Measurements from ENCODE around the gene ZNF496. TPM values are rescaled to one million over a fixed set of nuclear protein-coding genes. Genes with fewer than 3 reads are reported as not detected.

Gene ZNF496
- total and polyA plus RNA-seq, 4 experiments from 2014 or later, result 1.4 to 12.4 (median 7.0) TPM

- no peaks in the 10 kb centered on the region for H3K9me3 ChIP-seq (ENCODE audit: control insufficient read depth in 1 of 2, low read length in 2 of 2)
- peaks cover 16% of the 10 kb centered on the region for H3K4me1 ChIP-seq (ENCODE audit: insufficient read depth, low read length)
- ChIA-PET POLR2A (ENCODE audit: partially characterized antibody) (no interaction called here), CTCF (ENCODE audit: partially characterized antibody) (interaction anchor here (2.5 kb wide), 1 partner anchor 45 kb away, joined by 9 read pairs; no protein-coding TSS in a partner anchor)
- Mint-ChIP-seq H3K27me3 (no peaks in the 10 kb centered on the region), H3K27ac (no peak overlapping the region), H3K9me3 (no peaks in the 10 kb centered on the region), H3K4me1 (peaks cover 1 to 15% (median 11%) of the 10 kb centered on the region in 4 donors), H3K4me3 (no peak overlapping the region), H3K36me3 (peaks cover 11% of the 10 kb centered on the region in 2 donors)
- H3K4me3 ChIP-seq (ENCODE audit: low read length in 2 of 2), result no peak overlapping the region
- H3K27ac ChIP-seq (ENCODE audit: low read depth, low read length), result no peak overlapping the region
- intact Hi-C loops (cut with micrococcal nuclease), result no loop called here
- no peak for DNase-seq
- no peaks in the 10 kb centered on the region for H3K36me3 ChIP-seq (ENCODE audit: insufficient read depth, low read length)
- no peaks in the 10 kb centered on the region for H3K27me3 ChIP-seq (ENCODE audit: insufficient read depth, low read length)
Observed at GRCh38 chr1:247328311-247328710, 3.4 kb downstream of the ZNF496 start.

- Mint-ChIP-seq H3K36me3 (peaks cover 16% of the 10 kb centered on the region in 2 donors), H3K4me3 (no peak overlapping the region), H3K4me1 (peaks cover 2 to 11% (median 8%) of the 10 kb centered on the region in 4 donors), H3K9me3 (no peaks in the 10 kb centered on the region), H3K27me3 (no peaks in the 10 kb centered on the region), H3K27ac (no peak overlapping the region)
- ChIA-PET POLR2A (ENCODE audit: partially characterized antibody) (no interaction called here), CTCF (ENCODE audit: partially characterized antibody) (interaction anchor here (2.5 kb wide), 1 partner anchor 46 kb away, joined by 9 read pairs; no protein-coding TSS in a partner anchor)
- no peak overlapping the region for H3K4me3 ChIP-seq (ENCODE audit: low read length in 2 of 2)
- intact Hi-C loops (cut with micrococcal nuclease), result no loop called here
- H3K36me3 ChIP-seq (ENCODE audit: insufficient read depth, low read length), result no peaks in the 10 kb centered on the region
- peaks cover 9% of the 10 kb centered on the region for H3K4me1 ChIP-seq (ENCODE audit: insufficient read depth, low read length)
- H3K27me3 ChIP-seq (ENCODE audit: insufficient read depth, low read length), result no peaks in the 10 kb centered on the region
- DNase-seq, result no peak
- no peak overlapping the region for H3K27ac ChIP-seq (ENCODE audit: low read depth, low read length)
- no peaks in the 10 kb centered on the region for H3K9me3 ChIP-seq (ENCODE audit: control insufficient read depth in 1 of 2, low read length in 2 of 2)
Observed at GRCh38 chr1:247326411-247327130, 5.1 kb downstream of the ZNF496 start.

- Histone ChIP-seq H3K4me3 (ENCODE audit: low read length in 2 of 2) (no peak overlapping the region), H3K36me3 (ENCODE audit: insufficient read depth, low read length) (no peaks in the 10 kb centered on the region), H3K27ac (ENCODE audit: low read depth, low read length) (no peak overlapping the region), H3K9me3 (ENCODE audit: control insufficient read depth in 1 of 2, low read length in 2 of 2) (no peaks in the 10 kb centered on the region), H3K27me3 (ENCODE audit: insufficient read depth, low read length) (no peaks in the 10 kb centered on the region), H3K4me1 (ENCODE audit: insufficient read depth, low read length) (no peaks in the 10 kb centered on the region)
- POLR2A ChIA-PET (ENCODE audit: partially characterized antibody), result no interaction called here
- CTCF ChIA-PET (ENCODE audit: partially characterized antibody), result no interaction called here
- no peaks in the 10 kb centered on the region for H3K9me3 Mint-ChIP-seq
- intact Hi-C loops (cut with micrococcal nuclease), result no loop called here
- DNase-seq, result no peak
- peaks cover 11 to 29% of the 10 kb centered on the region in 2 donors for H3K36me3 Mint-ChIP-seq
- no peak overlapping the region for H3K4me3 Mint-ChIP-seq
- H3K4me1 Mint-ChIP-seq, result peaks cover 0 to 3% (median under 1%) of the 10 kb centered on the region in 4 donors
- H3K27me3 Mint-ChIP-seq, result no peaks in the 10 kb centered on the region
- no peak overlapping the region for H3K27ac Mint-ChIP-seq
Observed at GRCh38 chr1:247324923-247325322, 6.7 kb downstream of the ZNF496 start.

- H3K4me3 Mint-ChIP-seq, result peak overlapping the region in 1 of 8 donors; percentile 6
- peaks cover 12 to 31% of the 10 kb centered on the region in 2 donors for H3K36me3 Mint-ChIP-seq
Observed at GRCh38 chr1:247324204-247324787, 7.4 kb downstream of the ZNF496 start.

GRCh38 chr1:247322849-247323586 lies 8.6 kb downstream of the ZNF496 start:
- intact Hi-C loops (cut with micrococcal nuclease), result no loop called here
- no peaks in the 10 kb centered on the region for H3K27me3 ChIP-seq (ENCODE audit: insufficient read depth, low read length)
- CTCF ChIA-PET (ENCODE audit: partially characterized antibody), result no interaction called here
- peaks cover 0 to 2% (median 0%) of the 10 kb centered on the region in 4 donors for H3K4me1 Mint-ChIP-seq
- H3K27ac Mint-ChIP-seq, result peak overlapping the region in 2 of 7 donors; percentile 14 to 67
- H3K4me3 Mint-ChIP-seq, result peak overlapping the region in 1 of 8 donors; percentile 35
- H3K27me3 Mint-ChIP-seq, result no peaks in the 10 kb centered on the region
- no peaks in the 10 kb centered on the region for H3K9me3 Mint-ChIP-seq
- H3K27ac ChIP-seq (ENCODE audit: low read depth, low read length), result no peak overlapping the region
- DNase-seq, result no peak
- H3K36me3 ChIP-seq (ENCODE audit: insufficient read depth, low read length), result no peaks in the 10 kb centered on the region
- POLR2A ChIA-PET (ENCODE audit: partially characterized antibody), result no interaction called here
- H3K36me3 Mint-ChIP-seq, result peaks cover 13 to 31% of the 10 kb centered on the region in 2 donors
- no peaks in the 10 kb centered on the region for H3K4me1 ChIP-seq (ENCODE audit: insufficient read depth, low read length)
- H3K9me3 ChIP-seq (ENCODE audit: control insufficient read depth in 1 of 2, low read length in 2 of 2), result no peaks in the 10 kb centered on the region
- no peak overlapping the region for H3K4me3 ChIP-seq (ENCODE audit: low read length in 2 of 2)

More at GRCh38 chr1:247324204-247324787, 7.4 kb downstream of the ZNF496 start:
- Mint-ChIP-seq H3K9me3 (no peaks in the 10 kb centered on the region), H3K27me3 (no peaks in the 10 kb centered on the region), H3K27ac (no peak overlapping the region), H3K4me1 (peaks cover 0 to 2% (median 0%) of the 10 kb centered on the region in 4 donors)
- no peaks in the 10 kb centered on the region for H3K36me3 ChIP-seq (ENCODE audit: insufficient read depth, low read length)
- DNase-seq, result no peak
- intact Hi-C loops (cut with micrococcal nuclease), result no loop called here
- no peak overlapping the region for H3K27ac ChIP-seq (ENCODE audit: low read depth, low read length)
- CTCF ChIA-PET (ENCODE audit: partially characterized antibody), result no interaction called here
- no peaks in the 10 kb centered on the region for H3K27me3 ChIP-seq (ENCODE audit: insufficient read depth, low read length)
- H3K9me3 ChIP-seq (ENCODE audit: control insufficient read depth in 1 of 2, low read length in 2 of 2), result no peaks in the 10 kb centered on the region
- POLR2A ChIA-PET (ENCODE audit: partially characterized antibody), result no interaction called here
- no peaks in the 10 kb centered on the region for H3K4me1 ChIP-seq (ENCODE audit: insufficient read depth, low read length)
- no peak overlapping the region for H3K4me3 ChIP-seq (ENCODE audit: low read length in 2 of 2)

- no peaks in the 10 kb centered on the region for H3K9me3 Mint-ChIP-seq
- H3K4me1 Mint-ChIP-seq, result peaks cover 0 to 2% (median 0%) of the 10 kb centered on the region in 4 donors
- no peaks in the 10 kb centered on the region for H3K27me3 ChIP-seq (ENCODE audit: insufficient read depth, low read length)
- H3K36me3 Mint-ChIP-seq, result peaks cover 15 to 26% of the 10 kb centered on the region in 2 donors
- H3K27ac ChIP-seq (ENCODE audit: low read depth, low read length), result no peak overlapping the region
- intact Hi-C loops (cut with micrococcal nuclease), result no loop called here
- ChIA-PET POLR2A (ENCODE audit: partially characterized antibody) (no interaction called here), CTCF (ENCODE audit: partially characterized antibody) (no interaction called here)
- H3K27ac Mint-ChIP-seq, result peak overlapping the region in 2 of 7 donors; percentile 14 to 53
- no peaks in the 10 kb centered on the region for H3K4me1 ChIP-seq (ENCODE audit: insufficient read depth, low read length)
- no peaks in the 10 kb centered on the region for H3K36me3 ChIP-seq (ENCODE audit: insufficient read depth, low read length)
- no peaks in the 10 kb centered on the region for H3K27me3 Mint-ChIP-seq
- H3K4me3 Mint-ChIP-seq, result no peak overlapping the region
- H3K4me3 ChIP-seq (ENCODE audit: low read length in 2 of 2), result no peak overlapping the region
- no peak for DNase-seq
- H3K9me3 ChIP-seq (ENCODE audit: control insufficient read depth in 1 of 2, low read length in 2 of 2), result no peaks in the 10 kb centered on the region
Observed at GRCh38 chr1:247322442-247322841, 9.2 kb downstream of the ZNF496 start.

GRCh38 chr1:247317702-247318101 lies 14.0 kb downstream of the ZNF496 start:
- Histone ChIP-seq H3K9me3 (ENCODE audit: control insufficient read depth in 1 of 2, low read length in 2 of 2) (no peaks in the 10 kb centered on the region), H3K4me3 (ENCODE audit: low read length in 2 of 2) (no peak overlapping the region), H3K36me3 (ENCODE audit: insufficient read depth, low read length) (no peaks in the 10 kb centered on the region), H3K4me1 (ENCODE audit: insufficient read depth, low read length) (no peaks in the 10 kb centered on the region), H3K27ac (ENCODE audit: low read depth, low read length) (no peak overlapping the region), H3K27me3 (ENCODE audit: insufficient read depth, low read length) (no peaks in the 10 kb centered on the region)
- peaks cover 0 to under 1% (median 0%) of the 10 kb centered on the region in 4 donors for H3K4me1 Mint-ChIP-seq
- H3K4me3 Mint-ChIP-seq, result no peak overlapping the region
- DNase-seq, result no peak
- ChIA-PET POLR2A (ENCODE audit: partially characterized antibody) (no interaction called here), CTCF (ENCODE audit: partially characterized antibody) (no interaction called here)
- intact Hi-C loops (cut with micrococcal nuclease), result no loop called here
- peaks cover 20 to 31% of the 10 kb centered on the region in 2 donors for H3K36me3 Mint-ChIP-seq
- H3K27ac Mint-ChIP-seq, result no peak overlapping the region
- no peaks in the 10 kb centered on the region for H3K9me3 Mint-ChIP-seq
- no peaks in the 10 kb centered on the region for H3K27me3 Mint-ChIP-seq
